GM12872 (cell line): Measurements from ENCODE around the gene ARHGAP23.

Source experiments
- TF ChIP-seq, protein P1 (sequence below): IDR thresholded peaks from 3 replicates; pipeline ENCODE4 v1.5.1; 2011; ENCODE audit warnings: low read depth, mild to moderate bottlenecking, low read length, moderate library complexity; ENCODE audit not compliant: insufficient read depth

Gene ARHGAP23

DNA sequence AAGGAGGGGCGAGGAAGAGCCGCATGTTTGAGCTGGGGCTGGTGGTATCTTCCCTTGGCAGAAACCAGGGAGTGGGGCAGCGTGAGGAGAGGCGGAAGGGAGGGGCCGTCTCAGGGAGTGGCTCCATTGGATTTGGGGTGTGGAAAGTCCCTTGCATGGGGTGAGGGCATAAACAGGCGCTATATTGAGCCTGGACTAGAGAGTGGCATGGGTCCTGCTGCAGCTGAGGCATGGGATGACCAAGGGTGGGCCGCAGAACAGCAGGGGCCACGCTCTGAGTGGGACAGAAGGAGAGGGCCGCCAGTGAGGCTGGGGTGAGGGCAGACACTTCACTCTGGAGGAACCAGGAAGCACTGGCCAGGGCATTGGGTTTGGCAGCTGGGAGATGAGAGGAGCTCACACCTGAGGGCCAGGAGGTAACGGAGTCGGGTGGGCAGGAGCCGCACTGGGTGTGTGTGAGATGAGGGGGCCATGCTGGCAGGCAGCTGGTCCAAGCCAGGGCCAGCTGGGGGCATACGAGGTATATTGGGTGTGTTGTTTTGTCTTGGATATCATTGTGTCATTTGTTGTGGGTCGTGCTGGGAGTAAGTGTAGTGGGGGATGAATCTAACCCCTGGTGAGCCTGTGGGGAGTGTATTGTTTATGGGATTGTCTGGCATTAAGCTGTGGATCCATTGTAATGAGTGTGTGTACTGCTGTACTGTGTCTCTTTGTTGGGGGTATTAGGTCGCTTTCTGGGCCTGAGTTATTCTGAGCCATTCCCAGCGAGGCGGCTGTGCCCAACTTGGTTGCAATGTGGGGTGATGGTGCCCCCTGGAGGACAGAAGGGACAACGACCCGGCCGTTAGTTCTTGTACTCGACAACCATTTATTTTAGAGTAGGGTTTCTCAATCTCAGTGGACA lies 56.2 kb downstream of the ARHGAP23 start:
- TF ChIP-seq, protein P1, sequence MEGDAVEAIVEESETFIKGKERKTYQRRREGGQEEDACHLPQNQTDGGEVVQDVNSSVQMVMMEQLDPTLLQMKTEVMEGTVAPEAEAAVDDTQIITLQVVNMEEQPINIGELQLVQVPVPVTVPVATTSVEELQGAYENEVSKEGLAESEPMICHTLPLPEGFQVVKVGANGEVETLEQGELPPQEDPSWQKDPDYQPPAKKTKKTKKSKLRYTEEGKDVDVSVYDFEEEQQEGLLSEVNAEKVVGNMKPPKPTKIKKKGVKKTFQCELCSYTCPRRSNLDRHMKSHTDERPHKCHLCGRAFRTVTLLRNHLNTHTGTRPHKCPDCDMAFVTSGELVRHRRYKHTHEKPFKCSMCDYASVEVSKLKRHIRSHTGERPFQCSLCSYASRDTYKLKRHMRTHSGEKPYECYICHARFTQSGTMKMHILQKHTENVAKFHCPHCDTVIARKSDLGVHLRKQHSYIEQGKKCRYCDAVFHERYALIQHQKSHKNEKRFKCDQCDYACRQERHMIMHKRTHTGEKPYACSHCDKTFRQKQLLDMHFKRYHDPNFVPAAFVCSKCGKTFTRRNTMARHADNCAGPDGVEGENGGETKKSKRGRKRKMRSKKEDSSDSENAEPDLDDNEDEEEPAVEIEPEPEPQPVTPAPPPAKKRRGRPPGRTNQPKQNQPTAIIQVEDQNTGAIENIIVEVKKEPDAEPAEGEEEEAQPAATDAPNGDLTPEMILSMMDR: peak; percentile 74

DNA sequence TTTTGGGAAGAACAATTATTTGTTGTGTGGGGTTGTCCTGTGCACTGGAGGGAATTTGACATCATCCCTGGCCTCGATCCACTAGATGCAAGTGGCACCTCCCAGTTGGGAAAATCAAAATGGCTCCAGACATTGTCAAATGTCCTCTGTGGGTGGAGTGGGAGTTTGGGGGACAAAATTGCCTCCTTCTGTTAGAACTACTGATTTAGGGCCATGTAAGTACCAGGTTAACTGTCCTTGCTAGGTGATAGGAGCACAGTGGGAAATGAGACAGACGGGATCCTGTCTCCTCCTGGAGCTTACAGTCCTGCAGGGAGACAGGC lies 56.8 kb downstream of the ARHGAP23 start:
- TF ChIP-seq, protein P1: no peak

DNA sequence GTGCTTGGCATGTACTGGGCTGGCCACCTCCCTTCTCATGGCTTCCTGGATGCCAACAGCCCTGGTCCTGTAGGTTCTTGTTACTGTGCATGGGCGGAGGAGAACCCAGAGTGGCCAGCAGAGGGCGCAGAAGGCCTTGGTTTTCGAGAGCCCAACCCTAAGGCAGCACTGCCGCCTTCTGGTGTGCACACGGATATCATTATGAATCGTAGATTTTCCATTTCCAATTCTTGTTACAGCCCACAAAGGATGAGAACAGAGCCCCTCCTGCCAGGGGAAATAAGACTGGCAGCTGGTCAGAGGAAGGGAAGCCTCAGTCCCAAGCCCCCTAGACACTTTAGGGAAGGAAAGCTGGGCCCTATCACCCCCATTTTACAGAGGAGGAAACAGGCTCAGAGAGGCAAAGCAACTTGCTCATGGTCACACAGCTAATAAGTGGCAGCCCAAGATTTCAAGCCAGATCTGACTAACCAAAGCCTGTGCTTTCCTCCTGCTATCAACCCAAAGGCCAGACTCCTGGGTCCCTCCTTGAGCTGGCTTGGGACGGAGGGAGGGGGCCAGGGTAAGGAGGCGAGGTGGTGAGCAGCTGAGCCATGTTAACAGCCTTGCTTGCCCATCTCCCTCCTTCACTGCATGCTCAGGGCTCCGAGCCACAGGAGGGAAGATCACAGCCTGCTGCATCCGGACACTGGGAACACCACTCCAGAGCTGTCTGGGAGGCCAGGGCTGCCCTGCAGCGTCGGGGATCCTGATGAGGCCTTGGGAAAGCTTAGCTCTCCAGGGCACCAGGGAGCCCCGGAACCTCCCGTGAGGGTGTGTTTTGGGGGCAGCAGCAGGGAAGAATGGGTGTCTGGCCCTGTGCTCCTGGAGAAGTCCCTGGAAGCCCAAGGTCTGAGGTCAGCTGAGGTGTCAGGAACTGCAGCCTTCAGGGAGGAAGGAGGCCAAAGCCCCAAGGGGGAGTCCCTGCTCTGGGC lies 64.1 kb downstream of the ARHGAP23 start:
- TF ChIP-seq, protein P1: peak; percentile 88

DNA sequence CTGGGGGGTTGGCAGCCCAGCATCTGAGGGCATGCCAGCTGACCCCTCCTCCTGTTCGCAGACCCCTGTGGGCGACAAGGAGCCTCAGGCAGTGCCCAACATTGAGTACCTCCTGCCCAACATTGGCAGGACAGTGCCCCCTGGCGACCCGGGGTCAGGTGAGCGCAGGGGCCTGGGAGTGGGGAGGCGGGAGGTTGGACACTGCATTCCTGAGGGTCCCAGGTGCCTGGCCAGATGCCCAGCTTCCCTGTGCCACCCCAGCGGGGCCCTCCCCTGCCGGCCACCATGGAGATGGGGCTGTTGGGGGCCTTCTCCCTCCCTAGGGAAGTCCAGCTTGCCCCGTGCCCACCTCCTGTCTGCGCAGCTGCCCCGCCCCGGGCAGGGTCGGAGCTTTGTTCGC lies 70.1 kb downstream of the ARHGAP23 start:
- TF ChIP-seq, protein P1: no peak

DNA sequence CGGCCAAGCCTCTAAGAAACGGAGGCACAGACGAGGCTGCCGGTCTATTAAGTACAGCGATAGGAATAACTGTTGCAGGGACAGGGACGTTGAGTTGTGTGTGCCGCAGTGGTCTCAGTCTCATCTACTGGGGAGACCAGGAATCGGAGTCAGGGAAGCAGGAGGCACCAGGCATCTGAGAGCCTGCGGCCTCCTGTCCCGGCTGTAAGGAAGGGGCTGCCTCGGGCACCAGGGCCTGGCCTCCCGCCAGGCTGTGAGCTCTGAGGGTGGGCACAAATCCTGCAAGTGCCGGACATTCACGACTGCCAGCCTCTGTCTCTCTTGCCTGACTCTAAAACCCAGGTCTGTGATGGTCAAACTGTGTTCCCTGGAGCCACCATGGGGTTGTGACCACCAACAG lies 76.0 kb downstream of the ARHGAP23 start:
- TF ChIP-seq, protein P1: no peak

DNA sequence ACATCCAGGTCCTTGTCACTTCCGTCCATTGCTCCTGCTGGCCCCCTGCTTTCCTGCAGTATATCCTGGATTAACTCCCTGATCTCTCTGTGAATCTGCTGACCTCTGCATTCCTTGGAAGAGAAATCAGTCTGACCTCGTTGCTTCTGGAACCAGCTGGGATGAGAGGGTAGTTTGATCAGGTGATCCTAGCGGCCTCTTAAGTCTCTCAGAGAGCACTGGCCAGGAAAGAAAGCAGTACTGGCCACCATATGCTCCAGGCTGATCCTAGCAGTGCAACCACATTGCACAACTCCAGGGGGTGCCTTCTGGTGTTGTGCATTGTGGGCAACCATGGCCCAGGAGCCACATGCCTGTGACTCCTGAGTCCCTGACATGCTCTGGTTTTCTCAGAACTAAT lies 79.2 kb downstream of the ARHGAP23 start:
- TF ChIP-seq, protein P1: no peak

DNA sequence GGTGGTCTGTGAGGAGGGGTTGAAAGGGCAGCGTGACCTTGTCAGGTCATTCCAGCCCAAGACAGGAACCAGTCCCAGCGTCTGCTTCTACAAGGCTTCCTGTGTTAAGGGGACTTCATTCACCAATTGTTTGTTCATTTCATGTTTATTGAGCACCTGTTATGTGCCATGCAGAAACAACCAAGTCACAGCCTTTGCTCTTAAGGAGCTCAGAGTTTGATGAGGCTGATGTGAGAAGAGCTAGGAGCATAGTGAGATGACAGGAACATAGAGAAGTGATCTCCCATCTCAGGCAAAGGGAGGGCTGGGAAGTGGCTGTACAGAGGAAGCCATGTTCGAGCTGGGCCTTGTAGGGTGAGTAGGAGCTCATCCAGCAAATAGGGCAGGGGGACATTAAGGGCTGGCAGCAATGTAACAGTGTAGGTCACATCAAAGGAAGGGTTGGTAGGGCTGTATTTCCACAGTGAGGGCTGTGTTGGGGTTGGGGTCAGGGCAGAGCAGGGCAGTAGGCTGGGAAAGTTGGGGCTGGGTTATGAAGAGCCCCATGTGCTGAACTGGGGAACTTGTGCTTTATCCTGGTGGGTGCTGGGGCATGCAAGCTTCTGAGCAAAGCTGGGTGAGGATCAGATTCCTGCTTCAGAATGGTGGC lies 79.8 kb downstream of the ARHGAP23 start:
- TF ChIP-seq, protein P1: no peak
